Measurements from ENCODE around the gene YIPF1.

The YIPF1 gene

DNA sequence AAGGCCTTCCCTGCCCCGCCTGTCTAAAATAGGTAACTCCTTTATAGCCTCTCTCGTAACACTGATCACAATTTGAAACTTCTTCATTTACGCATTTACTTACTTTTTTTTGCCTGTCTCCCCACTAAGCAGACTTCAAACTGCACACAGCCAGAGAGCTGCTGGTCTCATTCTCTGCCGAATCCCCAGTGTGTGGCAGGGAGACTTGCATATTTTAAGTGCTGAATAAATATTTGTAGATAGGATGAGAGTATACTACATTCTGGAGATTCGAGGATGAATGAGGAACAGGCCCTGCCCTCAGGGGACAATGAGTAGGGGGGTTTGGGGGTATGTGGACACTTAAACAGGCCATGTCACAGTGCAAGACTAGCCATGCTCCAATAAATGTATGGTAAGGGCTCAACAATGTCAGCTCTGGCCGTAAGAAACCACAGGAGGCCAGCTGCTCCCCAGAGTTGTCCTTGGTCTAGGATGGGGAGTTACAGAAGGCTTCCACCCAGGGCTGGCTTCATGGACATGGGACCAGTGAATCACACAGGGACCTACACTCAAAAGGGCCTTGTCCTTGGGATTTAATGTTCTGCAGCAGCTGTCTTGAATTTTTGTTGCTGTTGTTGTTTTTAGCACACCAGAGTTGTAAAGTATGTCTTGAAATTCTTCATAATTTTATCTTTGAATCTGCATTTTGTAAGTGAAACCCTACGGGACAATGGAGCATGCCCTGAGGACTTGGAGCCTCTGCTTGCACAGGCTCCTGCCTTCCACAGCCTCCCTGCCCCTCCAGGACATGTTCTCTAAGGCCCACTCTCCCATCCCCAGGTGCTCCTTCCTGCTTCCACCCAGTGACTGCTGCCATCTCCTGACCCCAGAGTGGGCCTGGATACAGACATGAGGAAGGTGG lies 12.9 kb upstream of the YIPF1 start:
- H3K27ac Mint-ChIP-seq, result no peak overlapping the region
- H3K9me3 Mint-ChIP-seq, result no peaks in the 10 kb centered on the region
- H3K4me3 Mint-ChIP-seq, result no peak overlapping the region
- H3K27me3 Mint-ChIP-seq (ENCODE audit: low read depth, poor library complexity), result peaks cover 3% of the 10 kb centered on the region
- H3K4me1 Mint-ChIP-seq, result peaks cover 15% of the 10 kb centered on the region
- H3K36me3 Mint-ChIP-seq (ENCODE audit: low read depth), result no peaks in the 10 kb centered on the region
- TF ChIP-seq, protein P1, sequence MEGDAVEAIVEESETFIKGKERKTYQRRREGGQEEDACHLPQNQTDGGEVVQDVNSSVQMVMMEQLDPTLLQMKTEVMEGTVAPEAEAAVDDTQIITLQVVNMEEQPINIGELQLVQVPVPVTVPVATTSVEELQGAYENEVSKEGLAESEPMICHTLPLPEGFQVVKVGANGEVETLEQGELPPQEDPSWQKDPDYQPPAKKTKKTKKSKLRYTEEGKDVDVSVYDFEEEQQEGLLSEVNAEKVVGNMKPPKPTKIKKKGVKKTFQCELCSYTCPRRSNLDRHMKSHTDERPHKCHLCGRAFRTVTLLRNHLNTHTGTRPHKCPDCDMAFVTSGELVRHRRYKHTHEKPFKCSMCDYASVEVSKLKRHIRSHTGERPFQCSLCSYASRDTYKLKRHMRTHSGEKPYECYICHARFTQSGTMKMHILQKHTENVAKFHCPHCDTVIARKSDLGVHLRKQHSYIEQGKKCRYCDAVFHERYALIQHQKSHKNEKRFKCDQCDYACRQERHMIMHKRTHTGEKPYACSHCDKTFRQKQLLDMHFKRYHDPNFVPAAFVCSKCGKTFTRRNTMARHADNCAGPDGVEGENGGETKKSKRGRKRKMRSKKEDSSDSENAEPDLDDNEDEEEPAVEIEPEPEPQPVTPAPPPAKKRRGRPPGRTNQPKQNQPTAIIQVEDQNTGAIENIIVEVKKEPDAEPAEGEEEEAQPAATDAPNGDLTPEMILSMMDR (IDR thresholded peaks at IDR 0.05), result no peak
- no peak for DNase-seq

DNA sequence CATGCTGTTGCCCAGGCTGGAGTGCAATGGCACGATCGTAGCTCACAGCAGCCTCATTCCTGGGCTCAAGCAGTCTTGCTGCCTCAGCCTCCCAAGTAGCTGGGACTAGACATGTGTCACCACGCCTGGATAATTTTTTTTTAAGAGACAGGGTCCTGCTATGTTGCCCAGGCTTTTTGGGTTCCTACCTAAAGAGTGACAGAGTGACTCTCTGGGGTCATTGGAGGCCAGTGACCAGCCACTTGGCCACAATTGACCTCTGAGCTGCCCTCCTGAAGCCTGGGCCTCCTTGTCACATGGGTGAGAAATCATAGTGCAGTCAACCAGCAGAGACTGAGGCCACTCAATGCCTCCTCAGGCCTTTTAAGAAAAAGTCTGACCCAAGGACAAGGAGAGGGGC lies 10.1 kb upstream of the YIPF1 start:
- Mint-ChIP-seq H3K27me3 (ENCODE audit: low read depth, poor library complexity) (peaks cover 12% of the 10 kb centered on the region), H3K4me3 (no peak overlapping the region), H3K36me3 (ENCODE audit: low read depth) (no peaks in the 10 kb centered on the region), H3K27ac (no peak overlapping the region), H3K4me1 (peaks cover 38% of the 10 kb centered on the region), H3K9me3 (no peaks in the 10 kb centered on the region)
- TF ChIP-seq, protein P1 (IDR thresholded peaks at IDR 0.05), result no peak
- DNase-seq, result no peak

DNA sequence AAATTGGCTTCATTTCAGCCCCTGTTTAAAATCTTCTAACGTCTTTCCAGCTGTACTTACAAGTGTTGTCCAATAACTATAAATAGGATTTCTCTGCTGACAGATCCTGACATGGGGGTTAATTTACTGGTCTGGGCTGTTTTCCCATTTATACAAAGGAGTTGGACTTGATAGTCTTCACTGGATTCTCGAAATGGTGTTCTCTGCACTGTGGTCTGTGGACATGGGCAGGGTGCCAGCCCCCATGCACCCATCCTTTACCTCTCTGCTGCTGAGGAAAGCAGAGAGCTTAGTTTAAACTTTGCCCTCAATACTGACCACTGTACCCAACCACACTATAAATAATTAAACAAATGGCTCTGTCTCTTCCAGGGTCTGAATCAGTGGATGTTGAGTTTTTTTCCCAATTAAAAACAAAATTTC lies 9.6 kb upstream of the YIPF1 start:
- no peaks in the 10 kb centered on the region for H3K36me3 Mint-ChIP-seq (ENCODE audit: low read depth)
- H3K4me1 Mint-ChIP-seq, result peaks cover 43% of the 10 kb centered on the region
- TF ChIP-seq, protein P1 (IDR thresholded peaks at IDR 0.05), result no peak
- H3K4me3 Mint-ChIP-seq, result no peak overlapping the region
- peaks cover 15% of the 10 kb centered on the region for H3K27me3 Mint-ChIP-seq (ENCODE audit: low read depth, poor library complexity)
- DNase-seq, result no peak
- no peaks in the 10 kb centered on the region for H3K9me3 Mint-ChIP-seq
- H3K27ac Mint-ChIP-seq, result peak overlapping the region; percentile 50

DNA sequence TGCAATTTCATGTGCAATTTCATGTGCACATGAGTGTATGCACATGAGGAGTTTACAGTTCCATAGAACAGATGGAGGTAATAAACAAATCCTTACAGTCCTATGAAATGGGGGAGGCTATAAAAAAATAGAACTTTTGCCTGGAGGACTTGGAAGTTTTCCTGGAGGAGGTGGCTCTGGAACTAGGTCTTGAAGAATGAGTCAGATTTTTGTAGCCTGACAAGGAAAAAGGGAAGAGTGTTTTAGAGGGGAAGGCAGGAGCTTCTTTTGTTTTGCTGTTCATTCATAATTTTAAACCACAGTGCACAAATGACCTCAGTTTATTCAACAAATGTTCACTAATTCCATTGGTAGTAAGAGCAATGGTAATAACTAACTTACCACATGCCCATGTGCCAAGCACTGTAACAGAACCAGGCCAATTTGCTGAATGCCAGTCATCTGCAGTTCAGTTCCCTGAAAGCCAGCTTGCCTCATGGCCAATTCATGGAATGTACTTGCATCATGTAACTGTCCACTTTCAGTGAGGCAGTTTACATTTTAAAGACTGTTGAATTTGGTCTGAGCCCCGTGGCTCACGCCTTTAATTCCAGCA lies 7.1 kb upstream of the YIPF1 start:
- no peak overlapping the region for H3K27ac Mint-ChIP-seq
- peaks cover 15% of the 10 kb centered on the region for H3K27me3 Mint-ChIP-seq (ENCODE audit: low read depth, poor library complexity)
- H3K36me3 Mint-ChIP-seq (ENCODE audit: low read depth), result no peaks in the 10 kb centered on the region
- TF ChIP-seq, protein P1 (IDR thresholded peaks at IDR 0.05), result no peak
- peaks cover 62% of the 10 kb centered on the region for H3K4me1 Mint-ChIP-seq
- DNase-seq, result no peak
- H3K9me3 Mint-ChIP-seq, result no peaks in the 10 kb centered on the region
- H3K4me3 Mint-ChIP-seq, result no peak overlapping the region

DNA sequence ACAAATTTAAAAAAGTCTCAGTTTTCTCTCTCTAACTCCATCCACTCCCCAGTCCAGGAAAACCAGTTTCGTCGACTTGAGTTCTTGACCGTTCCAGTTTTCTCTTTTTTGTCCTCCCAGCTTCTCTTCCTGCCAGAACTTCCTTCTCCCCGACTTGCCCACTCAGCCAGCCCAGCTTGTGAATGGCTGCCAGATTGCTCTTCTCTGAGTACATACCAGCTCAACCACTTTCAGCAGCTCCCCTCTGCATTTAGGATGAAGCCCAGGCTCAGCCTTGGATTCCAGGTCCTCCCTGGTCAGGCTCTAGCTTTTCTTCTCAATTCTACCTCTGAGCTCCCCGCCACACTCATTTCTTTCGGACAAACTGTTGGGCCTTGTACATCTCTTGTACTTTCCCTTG lies 5.8 kb upstream of the YIPF1 start:
- TF ChIP-seq, protein P1 (IDR thresholded peaks at IDR 0.05), result no peak
- Mint-ChIP-seq H3K9me3 (no peaks in the 10 kb centered on the region), H3K4me3 (no peak overlapping the region), H3K4me1 (peaks cover 64% of the 10 kb centered on the region), H3K27me3 (ENCODE audit: low read depth, poor library complexity) (peaks cover 12% of the 10 kb centered on the region), H3K27ac (peak overlapping the region; percentile 44), H3K36me3 (ENCODE audit: low read depth) (no peaks in the 10 kb centered on the region)
- DNase-seq, result no peak

Data from nephron progenitor cell (in vitro differentiated cells).